ENCODE data around the gene KCNIP3.

The KCNIP3 gene

DNA sequence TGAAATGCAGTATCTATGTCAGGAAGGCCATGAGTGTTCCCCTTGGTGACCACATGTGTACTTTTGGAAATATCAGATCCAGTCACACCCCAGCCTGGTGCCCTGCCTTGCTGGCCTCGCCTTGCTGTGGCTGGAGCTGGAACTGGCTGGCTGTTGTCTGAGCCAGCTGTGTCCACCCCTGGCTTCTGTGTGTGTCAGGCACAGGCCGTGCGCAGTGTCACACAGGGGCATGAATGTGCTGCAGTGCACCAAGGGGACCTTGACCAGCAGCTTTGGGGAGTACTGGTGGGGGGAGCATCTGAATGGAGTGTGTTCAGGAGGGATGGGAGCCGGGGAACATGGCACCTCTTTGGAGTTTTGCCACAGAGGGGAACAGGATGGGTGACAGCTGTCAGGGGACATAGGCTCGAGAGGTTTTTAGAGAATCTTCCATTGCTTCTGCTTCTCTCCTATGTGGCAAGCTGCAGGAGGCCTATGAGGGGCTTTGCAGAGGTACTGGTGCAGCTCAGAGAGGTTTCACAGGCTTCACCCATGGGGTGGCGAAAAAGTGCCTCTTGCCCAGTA lies 60.7 kb downstream of the KCNIP3 start:
- no peak overlapping the region for H3K27ac ChIP-seq
- TF ChIP-seq, protein P1, sequence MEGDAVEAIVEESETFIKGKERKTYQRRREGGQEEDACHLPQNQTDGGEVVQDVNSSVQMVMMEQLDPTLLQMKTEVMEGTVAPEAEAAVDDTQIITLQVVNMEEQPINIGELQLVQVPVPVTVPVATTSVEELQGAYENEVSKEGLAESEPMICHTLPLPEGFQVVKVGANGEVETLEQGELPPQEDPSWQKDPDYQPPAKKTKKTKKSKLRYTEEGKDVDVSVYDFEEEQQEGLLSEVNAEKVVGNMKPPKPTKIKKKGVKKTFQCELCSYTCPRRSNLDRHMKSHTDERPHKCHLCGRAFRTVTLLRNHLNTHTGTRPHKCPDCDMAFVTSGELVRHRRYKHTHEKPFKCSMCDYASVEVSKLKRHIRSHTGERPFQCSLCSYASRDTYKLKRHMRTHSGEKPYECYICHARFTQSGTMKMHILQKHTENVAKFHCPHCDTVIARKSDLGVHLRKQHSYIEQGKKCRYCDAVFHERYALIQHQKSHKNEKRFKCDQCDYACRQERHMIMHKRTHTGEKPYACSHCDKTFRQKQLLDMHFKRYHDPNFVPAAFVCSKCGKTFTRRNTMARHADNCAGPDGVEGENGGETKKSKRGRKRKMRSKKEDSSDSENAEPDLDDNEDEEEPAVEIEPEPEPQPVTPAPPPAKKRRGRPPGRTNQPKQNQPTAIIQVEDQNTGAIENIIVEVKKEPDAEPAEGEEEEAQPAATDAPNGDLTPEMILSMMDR (conservative IDR thresholded peaks at IDR 0.05), result no peak
- TF ChIP-seq ZFX (IDR thresholded peaks at IDR 0.05), result no peak

DNA sequence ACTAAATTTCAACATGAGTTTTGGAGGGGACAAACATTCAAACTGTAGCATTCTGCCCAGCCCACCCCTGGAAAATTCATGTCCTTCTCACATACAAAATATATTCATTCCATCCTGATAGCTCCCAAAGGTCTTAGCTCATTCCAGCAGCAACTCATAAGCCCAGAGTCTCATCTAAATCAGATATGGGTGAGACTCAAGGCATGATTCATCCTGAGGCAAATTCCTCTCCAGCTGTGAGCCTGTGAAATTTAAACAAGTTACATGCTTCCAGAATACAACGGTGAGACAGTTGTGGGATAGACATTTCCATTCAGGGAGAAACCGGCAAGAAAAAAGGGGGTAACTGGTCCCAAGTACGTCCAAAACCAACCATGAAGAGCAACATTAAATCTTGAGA lies 61.9 kb downstream of the KCNIP3 start:
- TF ChIP-seq, protein P1 (conservative IDR thresholded peaks at IDR 0.05), result no peak
- TF ChIP-seq ZFX (IDR thresholded peaks at IDR 0.05), result no peak

DNA sequence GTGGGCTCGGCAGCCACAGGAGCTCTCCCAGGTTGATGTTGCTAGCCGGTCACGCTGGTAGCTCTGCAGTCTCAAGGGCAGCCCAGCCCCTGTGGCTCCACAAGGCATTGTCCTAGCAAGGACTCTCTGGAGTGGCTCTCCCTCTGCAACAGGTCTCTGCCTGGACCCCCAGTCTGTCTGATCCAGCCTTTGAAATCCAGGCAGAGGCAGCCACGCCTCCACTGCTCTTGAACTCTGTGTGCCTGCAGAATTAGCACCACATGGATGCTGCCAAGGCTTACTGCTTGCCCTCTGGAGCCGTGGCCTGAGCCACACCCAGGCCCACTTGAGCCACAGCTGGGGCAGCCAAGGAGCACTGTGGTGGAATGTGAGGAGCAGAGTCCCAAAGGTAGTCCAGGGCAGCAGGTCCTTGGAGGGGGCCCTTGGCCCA lies 62.4 kb downstream of the KCNIP3 start:
- TF ChIP-seq ZFX (IDR thresholded peaks at IDR 0.05), result no peak
- TF ChIP-seq, protein P1 (conservative IDR thresholded peaks at IDR 0.05), result no peak
- no peak overlapping the region for H3K27ac ChIP-seq

More for the DNA sequence above, 61.9 kb downstream of the KCNIP3 start:
- H3K27ac ChIP-seq, result no peak overlapping the region

DNA sequence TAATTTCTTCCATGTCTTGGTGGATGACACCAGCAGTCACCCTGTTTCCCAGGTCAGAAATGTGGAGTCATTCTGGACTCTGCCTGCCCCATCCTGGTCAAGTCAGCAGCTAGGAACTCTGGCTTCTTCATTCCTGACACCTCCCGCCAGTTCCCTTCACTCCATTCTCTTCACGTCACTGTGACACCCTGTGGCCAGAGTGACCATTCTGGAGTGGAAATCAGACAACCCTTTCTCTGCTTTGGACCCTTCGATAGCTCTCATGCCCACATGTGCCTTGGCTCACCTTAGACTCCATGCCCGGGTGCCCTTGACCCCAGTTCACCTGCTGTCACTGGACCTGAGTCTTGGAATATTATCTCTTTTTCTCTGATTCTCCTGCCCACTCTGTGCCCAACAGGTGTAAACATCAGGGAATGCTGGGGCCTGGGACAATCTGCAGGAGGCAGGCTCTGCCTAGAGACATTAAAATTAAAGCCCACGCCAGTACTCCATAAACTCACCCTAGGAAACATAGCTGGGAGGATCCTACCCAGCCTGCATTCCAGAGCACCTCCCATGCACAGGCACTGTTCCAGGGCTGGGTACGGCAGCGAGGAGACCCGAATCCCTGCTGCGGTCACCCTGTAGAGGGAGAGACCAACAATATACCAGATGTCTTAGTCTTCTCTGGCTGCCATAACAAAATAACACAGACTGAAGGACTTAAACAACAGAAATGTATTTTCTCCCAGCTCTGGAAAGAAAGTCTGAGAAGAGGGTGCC lies 64.3 kb downstream of the KCNIP3 start:
- no peak overlapping the region for H3K27ac ChIP-seq
- TF ChIP-seq, protein P1 (conservative IDR thresholded peaks at IDR 0.05), result no peak
- TF ChIP-seq ZFX (IDR thresholded peaks at IDR 0.05), result no peak

DNA sequence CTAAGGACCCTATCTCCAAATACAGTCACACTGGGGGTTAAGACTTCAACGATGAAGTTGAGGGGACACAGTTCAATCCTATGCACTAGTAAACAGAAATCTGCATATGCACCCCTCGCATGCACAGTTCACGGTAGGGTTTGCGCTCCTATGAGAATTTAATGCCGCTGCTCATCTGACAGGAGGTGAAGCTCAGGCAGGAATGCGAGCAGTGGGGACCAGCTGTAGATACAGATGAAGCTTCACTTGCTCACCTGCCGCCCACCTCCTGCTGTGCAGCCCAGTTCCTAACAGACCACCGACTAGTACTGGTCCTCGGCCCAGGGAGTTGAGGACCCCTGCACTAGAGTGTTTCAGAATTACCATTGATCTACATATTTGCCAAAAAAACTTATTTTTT lies 65.3 kb downstream of the KCNIP3 start:
- no peak overlapping the region for H3K27ac ChIP-seq
- no peak for TF ChIP-seq ZFX (IDR thresholded peaks at IDR 0.05)
- TF ChIP-seq, protein P1 (conservative IDR thresholded peaks at IDR 0.05), result no peak

DNA sequence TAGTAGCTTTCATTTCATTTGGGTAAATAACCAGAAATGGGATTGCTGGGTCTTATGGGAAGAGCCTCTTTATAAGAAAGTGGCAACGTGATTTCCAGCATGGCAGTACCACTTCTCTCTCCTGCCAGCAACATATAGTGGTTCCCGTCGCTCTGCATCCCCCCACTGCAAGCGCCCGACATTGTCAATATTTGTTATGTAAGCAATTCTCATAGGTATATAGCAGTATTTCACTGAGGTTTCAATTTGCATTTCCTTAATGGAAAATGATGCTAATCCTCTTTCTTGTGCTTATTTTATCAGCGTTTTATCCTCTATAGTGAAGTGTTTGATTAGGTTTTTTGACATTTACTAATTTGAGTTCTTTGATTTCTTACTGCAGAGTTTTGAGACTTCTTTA lies 69.4 kb downstream of the KCNIP3 start:
- TF ChIP-seq ZFX (IDR thresholded peaks at IDR 0.05), result no peak
- TF ChIP-seq, protein P1 (conservative IDR thresholded peaks at IDR 0.05), result no peak
- H3K27ac ChIP-seq, result no peak overlapping the region

DNA sequence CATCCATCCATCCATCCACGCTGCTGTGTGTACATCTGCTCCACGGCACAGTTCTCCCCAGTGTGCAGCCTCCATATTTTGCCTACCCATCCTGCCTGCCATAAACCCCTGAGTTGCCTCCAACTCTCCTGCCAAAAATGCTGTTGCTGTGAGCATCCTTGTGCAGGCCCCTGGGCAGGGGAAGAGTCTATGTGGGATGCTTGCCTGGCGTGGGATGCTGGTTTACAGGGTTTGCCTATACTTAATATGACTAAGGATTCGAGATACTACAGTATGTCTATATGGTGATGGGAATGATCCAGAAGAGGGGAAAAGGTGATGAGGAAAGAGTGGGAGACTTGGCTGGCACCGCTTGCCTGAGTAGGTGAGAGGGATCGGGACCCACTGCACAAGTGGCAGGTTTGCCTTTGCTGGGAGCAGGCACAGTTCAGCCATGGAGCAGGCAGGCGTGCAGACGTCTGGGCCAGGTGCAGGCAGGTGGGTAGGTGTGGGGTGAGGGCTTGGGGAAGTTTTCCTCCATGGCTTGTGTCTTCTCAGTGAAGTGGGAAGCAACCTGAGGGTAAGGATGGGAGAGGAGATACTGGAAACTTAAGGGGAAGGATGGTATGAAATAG lies 75.2 kb downstream of the KCNIP3 start:
- H3K27ac ChIP-seq, result no peak overlapping the region
- TF ChIP-seq, protein P1 (conservative IDR thresholded peaks at IDR 0.05), result no peak
- no peak for TF ChIP-seq ZFX (IDR thresholded peaks at IDR 0.05)

All from C4-2B (cell line).